Heart left ventricle (tissue), 13 donors: ENCODE measurements around the gene CST4.

ENCODE experiments used
- CTCF ChIP-seq, 12 donors: fragments of 200-600 bp; sonication (generic) in 4 of 12; IDR thresholded peaks; one replicate each; pipeline versions ENCODE4 v1.5.0 to v1.8.0; 2018 to 2022; ENCODE audit warnings: antibody characterized with exemption in 12 of 12, mild to moderate bottlenecking in 5 of 12
- POLR2A ChIP-seq, 2 donors: fragments of 450-650 bp; IDR thresholded peaks; one replicate each; pipeline ENCODE4 v1.6.1; 2017; ENCODE audit warnings: antibody characterized with exemption in 2 of 2, mild to moderate bottlenecking in 2 of 2, moderate library complexity in 2 of 2
- donor health status: ischemic (EF 13 %, LVEDD 7.1; RV severe dilation, severe dysfunction).
- donor health status: DM: no; HTN: yes; CAD: no.
- donor health status: DM: no; HTN: no; CAD: no.
- donor health status: ischemic (EF 25% LVEDD 6.9; RV normal size, moderate dysfunction).
- donor health status: ischemic (EF 25% LVEDD 5.7; RV mildly dilated, moderate dysfunction).
- donor health status: ischemic (EF 35%, LVEDD 5.7; RV mildly dilated, moderate dysfunction).
- donor health status: nonischemic (EF 11% LVEDD 7.7; RV severe dilation, severe dysfunction).
- donor health status: DM: yes; HTN: yes; CAD: no.
- donor health status: PGD.
- donor health status: ischemic (EF 29% LVEDD 5.4; RV normal size, mild dysfunction).
- donor health status: nonischemic (EF 23%, LVEDD 6.1; RV moderate dilation, normal function).

GRCh38 chr20:23653400-23653938, 35.4 kb downstream of the CST4 start:
- TF ChIP-seq CTCF (IDR thresholded peaks at IDR 0.05) (no peak), POLR2A (IDR thresholded peaks at IDR 0.05) (no peak)
